GM12878 (cell line): ENCODE measurements around the gene DICER1. TPM values are rescaled to one million over a fixed set of nuclear protein-coding genes. Genes with fewer than 3 reads are reported as not detected.

Source experiments
- ATAC-seq: fragments of 200-7000 bp; cut with Tn5 transposase; 3 replicates; pipeline ENCODE4 v1.9.1; 2020; ENCODE audit warnings: mild to moderate bottlenecking, moderate library complexity
- BruUV-seq: library from RNA; stranded (reverse); fragments of 400-500 nt; replicated peaks from 2 replicates; lab custom pipeline; 2021; lab: Mats Ljungman, UMichigan
- CTCF ChIA-PET: fragments of 300-600 bp; sonication (Branson Sonifier 250); formaldehyde crosslinking; extraction: SDS; loops from one replicate; lab custom pipeline; 2021; ENCODE audit warnings: inconsistent platforms; lab: Yijun Ruan, JAX
- POLR2A ChIA-PET: fragments of 350-600 bp; formaldehyde crosslinking; extraction: SDS; loops from one replicate; lab custom pipeline; 2021; ENCODE audit warnings: inconsistent platforms; lab: Charles Lee
- RAD21 ChIA-PET: fragments of 300-600 bp; sonication (Branson Sonifier 250); formaldehyde crosslinking; loops from one replicate; lab custom pipeline; 2023; ENCODE audit warnings: antibody characterized with exemption; ENCODE audit not compliant: unreplicated experiment; lab: Charles Lee
- SMC1A ChIA-PET: fragments of 300-600 bp; sonication (Branson Sonifier 250); formaldehyde crosslinking; loops from one replicate; lab custom pipeline; 2023; ENCODE audit not compliant: unreplicated experiment, uncharacterized antibody; lab: Charles Lee
- DNase-seq: peaks from one replicate; pipeline ENCODE4 v3.0.0-alpha.2; 2011; ENCODE audit warnings: low read depth, low spot score
- FAIRE-seq: peaks from 3 replicates; lab custom pipeline; 2011; peaks lifted over from hg19 to GRCh38; lab: Jason Lieb, UNC
- H2AFZ ChIP-seq: 2 replicates; pipeline ENCODE4 v1.6.0; 2011; ENCODE audit warnings: low read depth, low read length, control low read depth; ENCODE audit not compliant: control insufficient read depth
- H3K27ac ChIP-seq: 2 replicates; pipeline ENCODE4 v1.5.1; 2011; ENCODE audit warnings: control low read depth; ENCODE audit not compliant: control insufficient read depth, insufficient read depth
- H3K27me3 ChIP-seq, 2 experiments: replicated peaks in 1 of 2; 2 replicates each; pipeline versions ENCODE4 v1.6.0 to v1.6.1; 2011; ENCODE audit warnings: low read length in 1 of 2; ENCODE audit not compliant: control insufficient read depth in 2 of 2, insufficient read depth in 2 of 2
- H3K36me3 ChIP-seq, 2 experiments: 2 replicates each; pipeline ENCODE4 v1.5.1; 2011; ENCODE audit warnings: low read length in 1 of 2; ENCODE audit not compliant: control insufficient read depth in 2 of 2, insufficient read depth in 2 of 2
- H3K4me1 ChIP-seq: 2 replicates; pipeline ENCODE4 v1.6.1; 2011; ENCODE audit warnings: mild to moderate bottlenecking, low read length, moderate library complexity, mixed read lengths; ENCODE audit not compliant: control insufficient read depth, insufficient read depth
- H3K4me2 ChIP-seq: 2 replicates; pipeline ENCODE4 v1.6.0; 2011; ENCODE audit warnings: control low read depth; ENCODE audit not compliant: control insufficient read depth, insufficient read depth
- H3K4me3 ChIP-seq: fragments of 200-600 bp; sonication (generic); 2 replicates; pipeline ENCODE4 v1.5.1; 2016
- H3K79me2 ChIP-seq: 2 replicates; pipeline ENCODE4 v1.6.0; 2011; ENCODE audit warnings: low read length; ENCODE audit not compliant: control insufficient read depth, insufficient read depth
- H3K9ac ChIP-seq: 2 replicates; pipeline ENCODE4 v1.8.0; 2011; ENCODE audit warnings: low read length, control low read depth, mixed read lengths; ENCODE audit not compliant: control insufficient read depth, insufficient read depth
- H3K9me3 ChIP-seq: replicated peaks from 3 replicates; pipeline ENCODE4 v1.5.1; 2011; ENCODE audit warnings: mild to moderate bottlenecking, low read length; ENCODE audit not compliant: control insufficient read depth, insufficient read depth
- H4K20me1 ChIP-seq: 2 replicates; pipeline ENCODE4 v1.6.0; 2011; ENCODE audit not compliant: control insufficient read depth, insufficient read depth
- BACH1 ChIP-seq: fragments of 450-650 bp; IDR thresholded peaks from 2 replicates; pipeline ENCODE4 v1.6.1; 2017; ENCODE audit warnings: mild to moderate bottlenecking, borderline replicate concordance
- BHLHE40 ChIP-seq, 2 experiments: fragments of 450-650 bp in 1 of 2; IDR thresholded peaks; 2 replicates each; pipeline ENCODE4 v1.6.1; 2011 to 2017; ENCODE audit warnings: low read depth in 2 of 2, borderline replicate concordance in 1 of 2, improper control_type of control experiment in 1 of 2, low read length in 1 of 2, mild to moderate bottlenecking in 1 of 2
- BMI1 ChIP-seq: fragments of 450-650 bp; IDR thresholded peaks from 2 replicates; pipeline ENCODE4 v1.6.1; 2016; ENCODE audit warnings: mild to moderate bottlenecking, moderate library complexity, borderline replicate concordance
- CREB1 ChIP-seq: IDR thresholded peaks from 2 replicates; pipeline ENCODE4 v1.6.1; 2012; ENCODE audit warnings: low read depth, mild to moderate bottlenecking, inconsistent platforms
- CUX1 ChIP-seq: IDR thresholded peaks from 2 replicates; pipeline ENCODE4 v1.6.1; 2012; ENCODE audit warnings: improper control_type of control experiment, low read depth, low read length; ENCODE audit not compliant: insufficient replicate concordance
- DPF2 ChIP-seq: fragments of 450-650 bp; IDR thresholded peaks from 2 replicates; pipeline ENCODE4 v1.6.1; 2017; ENCODE audit warnings: mild to moderate bottlenecking
- FOXM1 ChIP-seq: IDR thresholded peaks from 2 replicates; pipeline ENCODE4 v1.6.1; 2012; ENCODE audit warnings: low read depth, mild to moderate bottlenecking, inconsistent platforms, low read length, moderate library complexity
- HDGF ChIP-seq: fragments of 450-650 bp; IDR thresholded peaks from 2 replicates; pipeline ENCODE4 v1.6.1; 2016; ENCODE audit warnings: antibody characterized with exemption
- MYB ChIP-seq: fragments of 150-350 bp; IDR thresholded peaks from 2 replicates; pipeline ENCODE4 v1.6.1; 2014; ENCODE audit warnings: mild to moderate bottlenecking, low read depth, low read length, borderline replicate concordance
- NFIC ChIP-seq: IDR thresholded peaks from 2 replicates; pipeline ENCODE4 v1.6.1; 2012; ENCODE audit warnings: low read depth, mild to moderate bottlenecking, inconsistent platforms, low read length, moderate library complexity
- RUNX3 ChIP-seq: IDR thresholded peaks from 2 replicates; pipeline ENCODE4 v1.6.1; 2012; ENCODE audit warnings: low read length, inconsistent platforms
- SPI1 ChIP-seq: IDR thresholded peaks from 2 replicates; pipeline ENCODE4 v1.6.1; 2011; ENCODE audit warnings: low read depth, mild to moderate bottlenecking, low read length, moderate library complexity, borderline replicate concordance; ENCODE audit not compliant: insufficient read depth
- SREBF1 ChIP-seq: IDR thresholded peaks from 2 replicates; pipeline ENCODE4 v1.6.1; 2012; ENCODE audit warnings: mild to moderate bottlenecking, low read length
- SREBF2 ChIP-seq: IDR thresholded peaks from 2 replicates; pipeline ENCODE4 v1.6.1; 2012; ENCODE audit warnings: mild to moderate bottlenecking, low read length
- TCF7 ChIP-seq: IDR thresholded peaks from 2 replicates; pipeline ENCODE4 v1.6.1; 2014; ENCODE audit warnings: antibody characterized with exemption, borderline replicate concordance
- WRNIP1 ChIP-seq: IDR thresholded peaks from 2 replicates; pipeline ENCODE4 v1.6.1; 2011; ENCODE audit warnings: low read depth, low read length, improper control_type of control experiment, borderline replicate concordance
- ZNF217 ChIP-seq: fragments of 450-650 bp; IDR thresholded peaks from 2 replicates; pipeline ENCODE4 v1.6.1; 2017; ENCODE audit warnings: antibody characterized with exemption, mild to moderate bottlenecking
- ZNF592 ChIP-seq: fragments of 450-650 bp; IDR thresholded peaks from 2 replicates; pipeline ENCODE4 v1.6.1; 2017; ENCODE audit warnings: mild to moderate bottlenecking, moderate library complexity
- WGBS: methylation state at CpG from one replicate; pipeline ENCODE4 v1.1.6; 2016; ENCODE audit warnings: low lambda C conversion rate; ENCODE audit not compliant: insufficient replicate concordance, insufficient coverage; ENCODE audit errors: missing lambda C conversion rate; 5-methylcytosine and 5-hydroxymethylcytosine counted together
- in situ Hi-C: fragments of 300-500 bp; cut with MboI; formaldehyde crosslinking; loops from 9 replicates; pipeline ENCODE4 v1.14.3; 2018; ENCODE audit warnings: mixed read lengths
- intact Hi-C: fragments of 100-400 bp; cut with micrococcal nuclease; formaldehyde crosslinking; loops from one replicate; pipeline ENCODE4 v1.14.2; 2022; ENCODE audit not compliant: unreplicated experiment
- polyA plus RNA-seq, 11 experiments: library from polyadenylated mRNA; depleted of rRNA in 4 of 11; unstranded in 6 of 11; stranded (reverse) in 5 of 11; fragments of >200 nt; fragmentation: Nextera tagmentation in 4 of 11; fragmentation: Illumina TruSeq in 1 of 11; extraction: Ambion mirVana in 4 of 11; extraction: Trizol in 1 of 11; gene quantifications; 1 replicate in 1 of 11; 2 replicates in 10 of 11; pipeline versions ENCODE4 v1.2.1 to v1.2.3, GENCODE V29; 2011 to 2016; ENCODE audit warnings: inconsistent platforms in 2 of 11, missing spikeins in 2 of 11, low read depth in 1 of 11
- total RNA-seq, 4 experiments: library from RNA; depleted of rRNA in 3 of 4; stranded (reverse); fragments of >200 nt in 3 of 4; fragmentation: Illumina TruSeq in 1 of 4; extraction: Trizol in 1 of 4; gene quantifications; 2 replicates each; pipeline versions ENCODE4 v1.2.1 to v1.2.3, GENCODE V29; 2013 to 2021

DICER1 gene
- total and polyA plus RNA-seq, 10 of the 15 experiments (the other 5 are each of a cell fraction or from before 2014, with no cell fraction given), result 6.8 to 70.8 (median 37.1) TPM

GRCh38 chr14:95059126-95059525 is 98.2 kb downstream of the DICER1 start:
- intact Hi-C loops, result no loop called here
- SMC1A ChIA-PET, result no interaction called here
- no TSS peak for BruUV-seq
- POLR2A ChIA-PET, result no interaction called here
- H3K36me3 ChIP-seq, result no peaks in the 10 kb centered on the region
- H3K9me3 ChIP-seq, result no peaks in the 10 kb centered on the region
- no peak for FAIRE-seq
- H3K4me2 ChIP-seq, result no peak overlapping the region
- ATAC-seq, result no peak
- H3K27me3 ChIP-seq, result no peaks in the 10 kb centered on the region; a peak in 1 of 4 replicates
- no peak overlapping the region for H3K4me3 ChIP-seq
- no peaks in the 10 kb centered on the region for H4K20me1 ChIP-seq
- H3K9ac ChIP-seq, result no peak overlapping the region
- no peak overlapping the region for H3K27ac ChIP-seq
- no peak overlapping the region for H2AFZ ChIP-seq
- no peak for DNase-seq
- H3K4me1 ChIP-seq, result no peaks in the 10 kb centered on the region
- in situ Hi-C loops, result no loop called here
- H3K79me2 ChIP-seq, result no peaks in the 10 kb centered on the region
- CTCF ChIA-PET, result no interaction called here
- WGBS, result 44% methylated on average over 7 of the region's 7 CpGs
- no peak for TF ChIP-seq MYB
- no peak for TF ChIP-seq TCF7
- TF ChIP-seq HDGF, result no peak
- TF ChIP-seq DPF2, result no peak
- no peak for TF ChIP-seq BMI1
- TF ChIP-seq CUX1, result no peak
- TF ChIP-seq BHLHE40 (IDR thresholded peaks at IDR 0.05; ENCODE audit: borderline replicate concordance in 1 of 2, low read depth in 2 of 2, low read length in 1 of 2), result no peak
- TF ChIP-seq SREBF1, result no peak
- TF ChIP-seq RUNX3, result no peak
- TF ChIP-seq CREB1, result no peak
- TF ChIP-seq SREBF2, result no peak
- TF ChIP-seq ZNF592, result no peak
- no peak for TF ChIP-seq ZNF217
- TF ChIP-seq WRNIP1, result no peak
- TF ChIP-seq BACH1, result no peak
- no peak for TF ChIP-seq SPI1
- no peak for TF ChIP-seq FOXM1
- no peak for TF ChIP-seq NFIC
- RAD21 ChIA-PET, result no interaction called here
